Bone marrow (tissue), 2 donors: ENCODE data around the gene SLC10A6.
"Not testable (repeated sequence)": the region's sequence is repeated elsewhere in the genome, so short reads cannot be mapped to it uniquely, and the experiment has no call there.

Experiments used
- DNase-seq, 2 donors: peaks; one replicate each; lab custom pipeline; 2025; lab: John Stamatoyannopoulos, UW

The SLC10A6 gene

DNA sequence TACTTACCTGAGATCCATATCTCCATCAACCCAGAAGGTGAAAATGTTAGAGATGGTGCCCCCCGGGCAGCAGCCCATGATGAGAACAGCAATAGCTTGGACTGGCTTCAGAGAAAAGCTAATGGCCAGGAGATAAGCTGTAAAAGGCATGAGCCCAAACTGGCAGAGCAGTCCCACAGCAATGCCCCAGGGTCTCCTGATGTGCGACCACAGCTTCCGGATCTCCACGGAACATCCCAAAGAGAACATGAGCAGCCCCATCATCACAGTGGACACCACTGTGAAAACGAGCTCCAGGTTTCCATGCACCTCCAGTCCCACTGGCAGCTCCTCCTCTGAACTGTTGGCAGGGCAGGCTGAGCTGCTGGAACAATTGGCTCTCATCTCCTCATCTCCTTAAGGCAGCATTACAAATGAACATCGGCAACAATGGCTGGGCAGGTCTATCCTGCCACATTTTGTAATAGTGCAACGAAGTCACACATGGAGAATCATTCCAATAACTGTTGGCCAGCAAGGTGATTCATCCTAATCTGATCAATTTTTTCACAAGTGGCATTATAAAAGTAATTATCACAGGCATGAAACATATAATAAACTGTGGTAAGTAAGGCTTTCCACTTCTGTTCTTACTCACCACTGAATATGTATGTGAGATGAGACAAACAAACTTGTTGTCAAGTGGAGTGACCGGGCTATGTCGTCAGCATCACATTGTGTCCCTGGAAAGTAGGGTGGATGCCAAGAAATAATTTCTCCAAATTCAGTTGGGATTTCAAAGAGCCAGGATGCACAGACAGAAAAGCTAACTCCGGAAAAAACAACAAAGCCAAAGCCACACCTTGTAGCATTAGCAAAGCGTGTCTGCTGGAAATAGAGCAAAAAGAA, at the start of gene SLC10A6:
Gene SLC10A6 (minus strand): TSS at position 653 of the 888 bp plus-strand sequence. CDS start 269 bp downstream, at position 384.
- DNase-seq = no peak

- no peak for DNase-seq
These were observed 49.4 kb upstream of the SLC10A6 start for GRCh38 chr4:86898562-86898961.

- no peak for DNase-seq
These were observed 47.4 kb upstream of the SLC10A6 start for GRCh38 chr4:86896596-86896995.

- peak in 1 of 2 donors; percentile 42 for DNase-seq
These were observed 46.7 kb upstream of the SLC10A6 start for GRCh38 chr4:86895692-86896488.

GRCh38 chr4:86894455-86894854, 45.3 kb upstream of the SLC10A6 start:
- DNase-seq = no peak

DNA sequence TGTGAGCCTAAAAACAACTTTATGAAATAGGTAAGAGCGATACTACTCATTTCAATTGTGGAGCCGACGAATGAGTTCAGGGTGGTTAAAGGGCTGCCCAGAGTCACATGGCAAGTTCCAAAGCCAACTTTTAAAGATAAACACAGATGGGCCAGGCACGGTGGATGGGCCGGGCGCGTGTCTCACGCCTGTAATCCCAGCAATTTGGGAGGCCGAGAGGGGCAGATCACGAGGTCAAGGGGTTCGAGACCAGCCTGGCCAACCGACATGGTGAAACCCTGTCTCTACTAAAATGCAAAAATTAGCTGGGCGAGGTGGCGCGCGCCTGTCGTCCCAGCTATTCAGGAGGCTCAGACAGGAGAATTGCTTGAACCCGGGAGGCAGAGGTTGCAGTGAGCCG, 44.0 kb upstream of the SLC10A6 start:
- no peak for DNase-seq

DNA sequence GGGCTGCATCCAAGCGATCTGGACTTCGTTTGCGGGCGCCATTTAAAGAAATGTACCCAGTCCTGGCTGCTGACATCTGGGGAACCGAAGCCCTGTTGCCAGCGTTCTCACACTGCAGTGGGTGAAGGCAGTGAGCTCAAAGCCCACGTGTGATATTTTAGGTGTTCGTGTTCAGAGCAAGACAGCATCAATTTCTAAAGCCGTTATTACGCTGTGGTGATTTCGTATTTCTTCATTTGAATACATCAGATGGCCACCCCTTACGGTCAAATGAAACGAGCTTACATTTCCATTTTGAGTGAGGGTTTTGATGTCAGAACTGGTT, 43.4 kb upstream of the SLC10A6 start:
- no peak for DNase-seq

- peak; percentile 20 to 23 for DNase-seq
These were observed 42.8 kb upstream of the SLC10A6 start, which contains the start of gene C4orf36 for GRCh38 chr4:86891762-86892635. C4orf36 (minus strand) TSS chr4:86892422; CDS start chr4:86891520, 902 bp downstream.

- no peak for DNase-seq
These were observed 41.6 kb upstream of the SLC10A6 start for GRCh38 chr4:86890790-86891189.

DNA sequence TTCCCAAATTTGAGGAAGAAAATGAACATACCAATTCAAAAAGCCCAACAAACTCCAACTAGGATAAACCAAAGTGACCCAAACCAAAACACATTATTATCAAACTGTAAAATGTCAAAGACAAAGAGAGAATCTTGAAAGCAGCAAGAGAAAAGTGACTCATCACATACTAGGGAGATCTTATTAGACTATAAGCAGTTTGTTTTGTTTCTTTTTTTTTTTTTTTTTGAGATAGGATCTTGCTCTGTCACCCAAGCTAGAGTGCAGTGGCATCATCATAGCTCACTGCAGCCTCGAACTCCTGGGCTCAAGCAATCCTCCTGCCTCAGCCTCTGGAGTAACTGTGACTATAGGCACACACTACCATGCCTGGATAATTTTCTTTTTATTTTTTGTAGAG, 30.5 kb upstream of the SLC10A6 start:
- no peak for DNase-seq

DNA sequence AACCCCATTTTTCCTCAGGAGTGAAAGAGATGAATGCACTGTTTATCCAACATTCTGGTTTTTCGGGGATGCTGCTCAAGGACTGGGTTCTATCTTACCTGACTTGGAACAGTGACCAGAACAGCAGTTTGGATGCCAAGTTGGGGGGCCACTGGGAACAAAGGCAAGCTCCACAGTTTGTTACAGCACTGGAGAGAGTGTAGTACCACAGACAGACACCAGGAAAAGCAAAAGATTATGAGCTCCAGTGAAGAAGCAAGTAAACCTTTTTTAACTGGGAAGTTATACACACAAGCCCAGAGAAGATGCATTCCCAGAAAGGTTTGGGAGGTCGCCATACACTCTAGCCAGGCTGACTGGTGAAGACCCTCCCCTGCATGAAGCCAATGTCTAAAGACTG, 29.5 kb upstream of the SLC10A6 start:
- no peak for DNase-seq

- no peak for DNase-seq
These were observed 27.9 kb upstream of the SLC10A6 start for GRCh38 chr4:86876894-86877685.

- not testable (repeated sequence) for DNase-seq
These were observed 26.3 kb upstream of the SLC10A6 start for GRCh38 chr4:86875436-86875835.

DNA sequence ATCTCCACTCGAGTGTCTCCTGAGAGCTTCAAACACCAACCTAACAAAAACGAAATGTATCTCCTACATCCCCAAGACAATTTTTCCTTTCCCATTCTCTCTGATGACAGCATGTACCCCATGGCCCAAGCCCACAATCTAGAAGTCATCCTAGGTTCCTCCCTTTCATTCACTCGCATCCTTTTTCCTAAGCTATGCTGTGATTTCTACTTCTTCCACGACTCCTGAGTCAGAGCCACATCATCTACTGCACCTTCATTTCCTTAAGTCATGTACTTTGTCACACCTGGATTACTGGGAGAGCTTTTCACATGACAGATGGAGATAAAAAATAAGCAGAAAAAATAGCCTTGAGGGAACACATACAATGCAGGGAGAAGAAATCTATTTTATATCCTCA, 23.0 kb upstream of the SLC10A6 start:
- DNase-seq = no peak

GRCh38 chr4:86870442-86871069, 21.4 kb upstream of the SLC10A6 start:
- no peak for DNase-seq

DNA sequence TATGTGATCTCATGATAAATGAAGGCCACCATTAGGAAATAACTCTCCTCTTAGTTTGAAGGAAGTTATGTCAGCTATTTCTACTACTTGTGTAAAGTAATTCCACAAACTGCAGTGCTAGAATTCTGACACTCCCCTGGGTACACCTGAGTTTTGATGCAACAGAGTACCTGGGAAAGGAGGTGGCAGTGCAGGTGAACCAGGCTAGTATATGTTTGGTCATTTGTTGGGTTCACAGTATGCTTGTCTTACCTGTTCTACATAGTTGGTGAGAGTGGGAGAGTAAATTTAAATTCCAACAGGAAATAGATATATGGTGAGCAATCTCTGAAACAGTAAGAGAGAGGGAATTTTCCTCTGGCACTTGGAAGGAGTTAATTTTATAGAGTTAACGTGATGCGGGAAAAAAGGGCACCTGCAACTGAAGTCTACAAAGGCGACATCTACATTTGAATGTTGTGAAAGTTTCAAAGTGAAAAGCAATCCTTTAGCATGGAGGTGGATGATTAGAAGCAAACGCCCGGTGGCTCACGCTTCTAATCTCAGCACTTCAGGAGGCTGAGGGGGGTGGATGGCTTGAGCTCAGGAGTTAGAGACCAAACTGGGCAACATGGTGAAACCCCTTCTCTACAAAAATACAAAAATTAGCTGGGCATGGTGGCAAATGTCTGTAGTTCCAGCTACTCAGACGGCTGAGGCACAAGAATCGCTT, 8.3 kb upstream of the SLC10A6 start:
- no peak for DNase-seq

DNA sequence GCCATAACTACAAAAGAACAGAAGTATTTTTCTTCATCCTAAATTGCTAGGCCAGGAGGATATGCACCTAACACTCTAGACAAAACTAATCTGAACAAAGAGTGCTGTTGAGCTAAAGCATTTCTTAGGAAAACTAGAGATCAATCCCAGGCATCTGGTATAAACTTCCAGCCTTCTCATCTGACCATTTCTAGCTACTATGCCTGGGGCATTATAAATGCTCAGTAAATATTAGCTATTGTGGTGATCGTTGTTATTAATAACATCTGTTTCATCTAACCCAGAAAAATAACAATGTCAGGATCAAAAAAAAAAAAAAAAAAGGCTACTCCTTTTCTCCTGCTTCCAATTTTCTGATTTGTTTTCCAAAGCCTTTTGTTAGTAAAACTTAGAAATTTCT, 7.7 kb upstream of the SLC10A6 start:
- no peak for DNase-seq

GRCh38 chr4:86855572-86855971, 6.4 kb upstream of the SLC10A6 start:
- no peak for DNase-seq

- DNase-seq = no peak
These were observed 4.0 kb upstream of the SLC10A6 start for GRCh38 chr4:86853209-86853608.

GRCh38 chr4:86848136-86848535, 1.0 kb downstream of the SLC10A6 start:
- no peak for DNase-seq
